Mesenchymal stem cell (in vitro differentiated cells and primary cell): ENCODE data around the gene RAX. TPM values are rescaled to one million over a fixed set of nuclear protein-coding genes. Genes with fewer than 3 reads are reported as not detected.

Experiments used
- DNase-seq: peaks from one replicate; pipeline ENCODE4 v3.0.0-alpha.2; 2013
- H2AFZ ChIP-seq: one replicate; pipeline ENCODE4 v1.6.1; 2013; ENCODE audit warnings: low read depth, mild to moderate bottlenecking, control low read depth, inconsistent platforms, low read length, moderate library complexity
- H2AK5ac ChIP-seq: 2 replicates; pipeline ENCODE4 v1.6.1; 2013; ENCODE audit warnings: low read length, moderate library complexity, mild to moderate bottlenecking, inconsistent platforms; ENCODE audit not compliant: severe bottlenecking
- H2BK120ac ChIP-seq: one replicate; pipeline ENCODE4 v1.6.1; 2013; ENCODE audit warnings: low read depth, mild to moderate bottlenecking, inconsistent platforms, low read length, moderate library complexity
- H2BK12ac ChIP-seq, 2 experiments: one replicate each; pipeline ENCODE4 v1.6.1; 2013; ENCODE audit warnings: inconsistent platforms in 2 of 2, low read length in 2 of 2, mild to moderate bottlenecking in 2 of 2, moderate library complexity in 2 of 2, control low read depth in 1 of 2
- H2BK15ac ChIP-seq: one replicate; pipeline ENCODE4 v1.6.1; 2013; ENCODE audit warnings: mild to moderate bottlenecking, low read depth, inconsistent platforms; ENCODE audit not compliant: poor library complexity, severe bottlenecking
- H2BK5ac ChIP-seq: 2 replicates; pipeline ENCODE4 v1.6.1; 2013; ENCODE audit warnings: low read depth, mild to moderate bottlenecking, low read length, control low read depth, inconsistent platforms; ENCODE audit not compliant: poor library complexity, severe bottlenecking
- H3K14ac ChIP-seq, 2 experiments: one replicate each; pipeline ENCODE4 v1.6.1; 2013; ENCODE audit warnings: inconsistent platforms in 2 of 2, low read length in 2 of 2, control low read depth in 1 of 2, mild to moderate bottlenecking in 1 of 2, moderate library complexity in 1 of 2
- H3K18ac ChIP-seq, 2 experiments: one replicate each; pipeline ENCODE4 v1.6.1; 2013; ENCODE audit warnings: inconsistent platforms in 2 of 2, low read length in 2 of 2, control low read depth in 1 of 2, low read depth in 1 of 2, mild to moderate bottlenecking in 1 of 2
- H3K23ac ChIP-seq, 2 experiments: one replicate each; pipeline ENCODE4 v1.6.1; 2013; ENCODE audit warnings: inconsistent platforms in 2 of 2, low read length in 2 of 2, mild to moderate bottlenecking in 2 of 2, moderate library complexity in 2 of 2, control low read depth in 1 of 2
- H3K27ac ChIP-seq: 2 replicates; pipeline ENCODE4 v1.5.1; 2013; ENCODE audit warnings: mild to moderate bottlenecking, moderate library complexity, low read length, control low read depth, inconsistent platforms; ENCODE audit not compliant: poor library complexity, severe bottlenecking
- H3K27me3 ChIP-seq, 2 experiments: 2 replicates each; pipeline versions ENCODE4 v1.6.1 to v1.7.0; 2013; ENCODE audit warnings: low read length in 2 of 2, mild to moderate bottlenecking in 2 of 2, moderate library complexity in 2 of 2, control low read depth in 1 of 2, inconsistent platforms in 1 of 2; ENCODE audit not compliant: control insufficient read depth in 1 of 2, insufficient read depth in 1 of 2
- H3K36me3 ChIP-seq, 2 experiments: 2 replicates each; pipeline versions ENCODE4 v1.6.1 to v1.7.0; 2013; ENCODE audit warnings: low read length in 2 of 2, control low read depth in 1 of 2, inconsistent platforms in 1 of 2, low read depth in 1 of 2, mild to moderate bottlenecking in 1 of 2; ENCODE audit not compliant: insufficient read depth in 2 of 2, control insufficient read depth in 1 of 2
- H3K4ac ChIP-seq, 2 experiments: one replicate each; pipeline ENCODE4 v1.6.1; 2013; ENCODE audit warnings: inconsistent platforms in 2 of 2, low read length in 2 of 2, mild to moderate bottlenecking in 2 of 2, moderate library complexity in 2 of 2, control low read depth in 1 of 2, low read depth in 1 of 2
- H3K4me1 ChIP-seq: 2 replicates; pipeline ENCODE4 v1.6.1; 2013; ENCODE audit warnings: low read depth, low read length, control low read depth; ENCODE audit not compliant: control insufficient read depth, insufficient read depth
- H3K4me2 ChIP-seq: 2 replicates; pipeline ENCODE4 v1.6.1; 2013; ENCODE audit warnings: low read length, mild to moderate bottlenecking, inconsistent platforms; ENCODE audit not compliant: poor library complexity, severe bottlenecking
- H3K4me3 ChIP-seq, 2 experiments: 2 replicates each; pipeline versions ENCODE4 v1.5.1 to v1.7.0; 2013; ENCODE audit warnings: low read length in 2 of 2, mild to moderate bottlenecking in 2 of 2, control low read depth in 1 of 2, low read depth in 1 of 2; ENCODE audit not compliant: insufficient read depth in 1 of 2
- H3K79me1 ChIP-seq: replicated peaks from 2 replicates; pipeline ENCODE4 v1.6.1; 2013; ENCODE audit warnings: mild to moderate bottlenecking, control low read depth, low read length, inconsistent platforms; ENCODE audit not compliant: poor library complexity, severe bottlenecking
- H3K9ac ChIP-seq: 2 replicates; pipeline ENCODE4 v1.7.0; 2013; ENCODE audit warnings: mild to moderate bottlenecking, low read length, moderate library complexity
- H3K9me3 ChIP-seq: 2 replicates; pipeline ENCODE4 v1.7.0; 2013; ENCODE audit warnings: mild to moderate bottlenecking, low read length; ENCODE audit not compliant: control insufficient read depth
- H4K8ac ChIP-seq: one replicate; pipeline ENCODE4 v1.6.1; 2013; ENCODE audit warnings: inconsistent platforms, mild to moderate bottlenecking, low read length, moderate library complexity
- H4K91ac ChIP-seq: one replicate; pipeline ENCODE4 v1.6.1; 2013; ENCODE audit warnings: mild to moderate bottlenecking, low read length, inconsistent platforms
- WGBS: methylation state at CpG from one replicate; pipeline ENCODE4 v1.1.7; 2013; ENCODE audit warnings: mixed read lengths; 5-methylcytosine and 5-hydroxymethylcytosine counted together
- polyA plus RNA-seq, 2 experiments: library from polyadenylated mRNA; stranded (reverse); fragments of 200-250 nt; gene quantifications; one replicate each; pipeline ENCODE4 v1.2.3, GENCODE V29; 2013

The RAX gene
- not detected for polyA plus RNA-seq (2013, experiment 1 of 2)
- not detected for polyA plus RNA-seq (2013, experiment 2 of 2)

DNA sequence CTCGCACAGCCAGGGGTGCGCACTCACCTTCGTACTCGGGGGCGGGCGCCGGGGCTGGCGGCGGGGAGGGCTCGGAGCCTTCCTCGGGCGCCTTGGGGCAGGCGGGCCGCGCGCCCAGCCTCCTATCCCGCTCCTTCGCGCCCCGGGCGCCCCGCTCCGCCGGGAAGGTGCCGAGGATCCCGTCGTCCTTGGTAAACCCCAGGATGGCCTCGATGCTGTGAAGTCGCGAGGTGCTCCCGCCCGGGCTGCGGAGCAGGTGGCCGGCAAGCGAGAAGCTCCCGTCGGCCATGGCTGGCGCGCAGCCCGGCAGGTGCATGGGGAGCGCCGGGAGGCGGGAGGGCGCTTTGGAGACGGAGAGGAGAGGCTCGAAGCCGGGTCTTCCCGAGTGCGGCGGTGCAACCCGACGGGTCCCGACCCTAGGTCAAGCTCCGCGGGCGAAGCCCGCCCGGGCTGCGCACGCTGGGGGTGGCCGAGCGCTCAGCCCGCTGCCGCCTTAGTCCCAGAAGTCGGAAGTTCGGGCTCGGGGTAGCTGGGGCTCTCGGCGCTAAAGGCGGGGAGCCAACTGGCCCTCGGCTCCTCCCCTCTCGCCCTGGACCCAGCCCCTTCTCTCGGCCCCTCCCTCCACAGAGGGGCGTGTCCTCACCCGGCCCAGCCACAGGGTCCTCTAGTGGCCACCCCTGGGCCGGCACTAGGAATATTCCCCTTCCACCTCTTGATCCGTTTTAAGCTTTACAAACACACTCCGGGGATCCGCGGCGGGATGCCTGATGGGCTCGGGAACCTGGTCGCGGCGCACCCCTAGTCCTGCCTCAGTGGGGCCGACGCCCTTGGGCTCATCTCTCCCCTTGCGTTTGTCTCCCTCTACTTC lies at the start of gene RAX:
Gene RAX (minus strand): TSS at position 564 of the 868 bp plus-strand sequence. CDS start 248 bp downstream, at position 316.
- Histone ChIP-seq H2BK120ac (peak within 1 kb of the TSS; percentile 34), H3K36me3 (no peaks in the 10 kb centered on the region), H4K8ac (no peak within 1 kb of the TSS), H3K4ac (no peak within 1 kb of the TSS), H2BK15ac (peak within 1 kb of the TSS; percentile 39), H3K4me2 (peak within 1 kb of the TSS; percentile 52), H3K4me3 (peak within 1 kb of the TSS; percentile 14 to 73), H2AK5ac (no peak within 1 kb of the TSS), H2AFZ (peak within 1 kb of the TSS; percentile 32), H3K23ac (peak within 1 kb of the TSS in 1 of 2 experiments; percentile 65), H3K14ac (no peak within 1 kb of the TSS), H2BK5ac (peak within 1 kb of the TSS; percentile 12), H3K27ac (no peak within 1 kb of the TSS), H2BK12ac (no peak within 1 kb of the TSS), H3K79me1 (no peaks in the 10 kb centered on the region), H3K9me3 (no peaks in the 10 kb centered on the region), H3K18ac (no peak within 1 kb of the TSS), H3K9ac (no peak within 1 kb of the TSS), H4K91ac (no peak within 1 kb of the TSS), H3K27me3 (peaks cover 90 to 98% of the 10 kb centered on the region in 2 experiments), H3K4me1 (peaks cover 24% of the 10 kb centered on the region)
- peak; percentile 13 for DNase-seq
- 1% methylated on average over 69 of the region's 88 CpGs for WGBS

DNA sequence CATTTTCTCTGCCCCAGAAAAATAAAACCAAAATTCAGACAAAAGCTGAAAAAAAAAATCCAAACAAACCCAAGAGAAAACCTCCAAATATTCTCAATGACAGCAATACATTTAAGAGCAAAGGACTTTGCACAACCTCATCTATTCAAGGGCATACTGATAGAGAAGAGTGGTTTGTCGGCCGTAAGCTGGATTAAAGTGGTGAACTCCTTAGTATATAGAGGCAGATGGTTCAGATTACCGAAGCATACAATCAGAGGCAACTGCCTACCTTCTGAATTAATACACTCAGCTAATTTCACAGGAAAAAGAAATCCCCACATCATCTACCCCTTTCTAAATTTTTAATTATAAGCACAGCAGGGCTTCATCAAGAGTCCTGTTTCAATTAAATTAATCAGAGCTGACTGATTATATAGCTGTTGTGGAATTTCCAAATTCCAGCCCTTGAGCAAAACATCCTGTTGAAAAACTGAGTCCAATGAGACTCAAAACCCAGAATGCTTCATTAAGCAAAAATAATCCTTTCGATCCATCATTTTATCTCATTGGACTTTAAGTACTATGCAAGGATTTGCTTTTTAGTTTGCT lies 45.3 kb upstream of the RAX start, which contains the start of gene CPLX4:
Gene CPLX4 (minus strand): TSS at position 190 of the 591 bp plus-strand sequence. CDS start 187 bp downstream, at position 3.
- Histone ChIP-seq H2BK12ac (no peak within 1 kb of the TSS), H3K4ac (no peak within 1 kb of the TSS), H3K18ac (no peak within 1 kb of the TSS), H3K4me2 (no peak within 1 kb of the TSS), H2BK120ac (no peak within 1 kb of the TSS), H2AFZ (no peak within 1 kb of the TSS), H3K9ac (no peak within 1 kb of the TSS), H3K27me3 (peaks cover 7 to 12% of the 10 kb centered on the region in 2 experiments), H3K27ac (no peak within 1 kb of the TSS), H3K9me3 (no peaks in the 10 kb centered on the region), H2BK5ac (no peak within 1 kb of the TSS), H3K4me1 (peaks cover 2% of the 10 kb centered on the region), H3K14ac (no peak within 1 kb of the TSS), H3K23ac (no peak within 1 kb of the TSS), H2AK5ac (no peak within 1 kb of the TSS), H3K79me1 (no peaks in the 10 kb centered on the region), H3K36me3 (no peaks in the 10 kb centered on the region), H4K91ac (no peak within 1 kb of the TSS), H4K8ac (no peak within 1 kb of the TSS), H3K4me3 (no peak within 1 kb of the TSS), H2BK15ac (no peak within 1 kb of the TSS)
- 87% methylated on average over 4 of the region's 4 CpGs for WGBS
- DNase-seq, result no peak

DNA sequence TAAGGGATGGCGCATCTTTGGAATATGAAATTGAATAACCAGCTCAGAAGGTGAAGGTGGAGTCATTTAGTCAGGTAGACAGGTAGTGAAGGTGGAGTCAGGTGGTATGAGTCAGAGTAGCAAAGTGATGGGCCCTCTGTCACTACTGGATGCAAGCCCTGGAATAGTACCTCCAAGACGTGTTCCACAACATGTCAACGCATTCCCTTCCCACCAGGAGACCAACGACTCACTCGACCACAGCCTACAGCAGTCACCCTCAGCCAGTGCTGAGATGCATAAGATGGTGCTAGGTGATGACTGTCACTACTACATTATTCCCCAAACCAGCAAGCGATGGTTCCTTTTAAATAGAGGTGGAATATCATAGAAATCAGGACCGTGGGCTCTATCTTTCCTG lies 38.4 kb upstream of the RAX start:
- Histone ChIP-seq H3K4me2 (no peak overlapping the region), H3K4ac (no peak overlapping the region), H3K27me3 (peaks cover 44 to 45% of the 10 kb centered on the region in 2 experiments), H3K4me3 (no peak overlapping the region), H3K79me1 (no peaks in the 10 kb centered on the region), H2BK120ac (no peak overlapping the region), H3K23ac (no peak overlapping the region), H3K9ac (no peak overlapping the region), H4K8ac (no peak overlapping the region), H4K91ac (no peak overlapping the region), H3K18ac (no peak overlapping the region), H3K27ac (no peak overlapping the region), H3K36me3 (no peaks in the 10 kb centered on the region), H3K14ac (no peak overlapping the region), H2BK5ac (no peak overlapping the region), H2AK5ac (no peak overlapping the region), H3K4me1 (peaks cover 6% of the 10 kb centered on the region), H2BK12ac (no peak overlapping the region), H2AFZ (no peak overlapping the region), H3K9me3 (no peaks in the 10 kb centered on the region), H2BK15ac (no peak overlapping the region)
- no peak for DNase-seq
- WGBS, result 66% methylated on average over 5 of the region's 7 CpGs

DNA sequence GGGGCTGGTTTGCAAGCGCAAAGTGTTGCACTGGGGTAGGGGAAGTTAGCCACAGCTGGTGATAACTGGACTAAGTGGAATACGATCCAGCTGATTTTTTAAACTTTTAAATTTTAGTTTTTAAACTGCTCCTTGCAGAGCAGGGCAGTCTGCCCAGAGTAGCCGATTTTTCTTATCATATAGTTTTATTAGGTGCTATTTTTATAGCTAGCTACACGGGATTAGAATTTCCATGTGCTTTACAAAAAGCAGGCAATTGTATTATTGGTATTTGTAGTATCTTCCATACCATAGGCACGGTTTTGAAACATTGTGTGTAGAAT lies 35.6 kb upstream of the RAX start:
- H3K27me3 ChIP-seq, result peaks cover 60 to 69% of the 10 kb centered on the region in 2 experiments
- 67% methylated on average over 3 of the region's 5 CpGs for WGBS
- H3K9ac ChIP-seq, result no peak overlapping the region
- no peak overlapping the region for H2AFZ ChIP-seq
- H4K91ac ChIP-seq, result peak overlapping the region; percentile 22
- no peak overlapping the region for H3K14ac ChIP-seq
- H3K4me3 ChIP-seq, result peak overlapping the region; percentile 50 to 70
- no peak overlapping the region for H2AK5ac ChIP-seq
- H2BK12ac ChIP-seq, result no peak overlapping the region
- no peaks in the 10 kb centered on the region for H3K9me3 ChIP-seq
- H3K23ac ChIP-seq, result no peak overlapping the region
- no peak overlapping the region for H2BK120ac ChIP-seq
- H4K8ac ChIP-seq, result no peak overlapping the region
- H3K4me1 ChIP-seq, result peaks cover 6% of the 10 kb centered on the region
- no peaks in the 10 kb centered on the region for H3K36me3 ChIP-seq
- H3K18ac ChIP-seq, result no peak overlapping the region
- DNase-seq, result no peak
- no peak overlapping the region for H2BK5ac ChIP-seq
- H2BK15ac ChIP-seq, result no peak overlapping the region
- no peak overlapping the region for H3K4ac ChIP-seq
- peak overlapping the region; percentile 99 for H3K4me2 ChIP-seq
- no peaks in the 10 kb centered on the region for H3K79me1 ChIP-seq
- H3K27ac ChIP-seq, result no peak overlapping the region
